ENCODE data around the gene SH3RF3.
"Not testable (repeated sequence)": the region's sequence is repeated elsewhere in the genome, so short reads cannot be mapped to it uniquely, and the experiment has no call there.

The SH3RF3 gene

GRCh38 chr2:109531896-109532727 lies 403.1 kb downstream of the SH3RF3 start:
- DNase-seq (ENCODE audit: low read depth) = no peak
- TF ChIP-seq CTCF (IDR thresholded peaks at IDR 0.05; ENCODE audit: control insufficient read depth, insufficient read depth, low read depth, low read length, missing control alignments) = no peak
- H3K4me3 ChIP-seq (ENCODE audit: control insufficient read depth, low read depth, low read length) = no peak overlapping the region

- no peak overlapping the region for H3K4me3 ChIP-seq (ENCODE audit: control insufficient read depth, low read depth, low read length)
- no peak for DNase-seq (ENCODE audit: low read depth)
- no peak for TF ChIP-seq CTCF (IDR thresholded peaks at IDR 0.05; ENCODE audit: control insufficient read depth, insufficient read depth, low read depth, low read length, missing control alignments)
Measured at GRCh38 chr2:109532728-109533076, 403.7 kb downstream of the SH3RF3 start.

GRCh38 chr2:109533823-109534222 lies 404.8 kb downstream of the SH3RF3 start:
- no peak for DNase-seq (ENCODE audit: low read depth)
- H3K4me3 ChIP-seq (ENCODE audit: control insufficient read depth, low read depth, low read length) = no peak overlapping the region
- TF ChIP-seq CTCF (IDR thresholded peaks at IDR 0.05; ENCODE audit: control insufficient read depth, insufficient read depth, low read depth, low read length, missing control alignments) = no peak

- no peak for DNase-seq (ENCODE audit: low read depth)
- TF ChIP-seq CTCF (IDR thresholded peaks at IDR 0.05; ENCODE audit: control insufficient read depth, insufficient read depth, low read depth, low read length, missing control alignments) = no peak
- no peak overlapping the region for H3K4me3 ChIP-seq (ENCODE audit: control insufficient read depth, low read depth, low read length)
Measured at GRCh38 chr2:109535217-109535946, 406.4 kb downstream of the SH3RF3 start.

- peak; percentile 40 for DNase-seq (ENCODE audit: low read depth)
- H3K4me3 ChIP-seq (ENCODE audit: control insufficient read depth, low read depth, low read length) = not testable (repeated sequence)
Measured at GRCh38 chr2:109536556-109536955, 407.6 kb downstream of the SH3RF3 start.

GRCh38 chr2:109537565-109538222 lies 408.7 kb downstream of the SH3RF3 start:
- no peak for TF ChIP-seq CTCF (IDR thresholded peaks at IDR 0.05; ENCODE audit: control insufficient read depth, insufficient read depth, low read depth, low read length, missing control alignments)
- no peak overlapping the region for H3K4me3 ChIP-seq (ENCODE audit: control insufficient read depth, low read depth, low read length)
- DNase-seq (ENCODE audit: low read depth) = no peak

GRCh38 chr2:109538546-109538945 lies 409.5 kb downstream of the SH3RF3 start:
- DNase-seq (ENCODE audit: low read depth) = no peak
- TF ChIP-seq CTCF (IDR thresholded peaks at IDR 0.05; ENCODE audit: control insufficient read depth, insufficient read depth, low read depth, low read length, missing control alignments) = no peak
- H3K4me3 ChIP-seq (ENCODE audit: control insufficient read depth, low read depth, low read length) = no peak overlapping the region
